SK-N-SH (cell line): ENCODE data around the gene FLOT1.

Experiments used
- CHD2 ChIP-seq: fragments of 150-350 bp; IDR thresholded peaks from 2 replicates; pipeline ENCODE4 v1.6.1; 2018; ENCODE audit warnings: low read length; ENCODE audit not compliant: partially characterized antibody
- CTCF ChIP-seq: fragments of 200-600 bp; sonication (generic); IDR thresholded peaks from 2 replicates; pipeline ENCODE4 v1.6.1; 2017; ENCODE audit warnings: antibody characterized with exemption, mild to moderate bottlenecking, moderate library complexity
- MEF2A ChIP-seq: IDR thresholded peaks from 2 replicates; pipeline ENCODE4 v1.4.0; 2012; ENCODE audit warnings: low read depth, borderline replicate concordance
- MXI1 ChIP-seq: IDR thresholded peaks from 2 replicates; pipeline ENCODE4 v1.6.1; 2012; ENCODE audit warnings: mild to moderate bottlenecking, low read depth, low read length, improper control_type of control experiment

- TF ChIP-seq CHD2: no peak
- TF ChIP-seq CTCF: no peak
- TF ChIP-seq MXI1: no peak
- no peak for TF ChIP-seq MEF2A
Observed at GRCh38 chr6:30741789-30742315, 635 bp downstream of the FLOT1 start.
